SH-SY5Y (cell line): ENCODE results near the gene TPRN.

ENCODE experiments used
- GATA2 ChIP-seq: IDR thresholded peaks from 2 replicates; pipeline ENCODE4 v1.6.1; 2011; ENCODE audit warnings: mild to moderate bottlenecking, low read depth, low read length
- GATA3 ChIP-seq: IDR thresholded peaks from 2 replicates; pipeline ENCODE4 v1.6.1; 2011; ENCODE audit warnings: low read depth, mild to moderate bottlenecking, low read length, moderate library complexity

- TF ChIP-seq GATA3 (no peak), GATA2 (no peak)
Measured at GRCh38 chr9:137216188-137216965, 15.8 kb upstream of the TPRN start.
